IPS-18c (cell line): Measurements from ENCODE around the gene SLC9A9.

Source experiments
- H3K4me3 ChIP-seq: 2 replicates; pipeline ENCODE4 v1.7.0; 2013; ENCODE audit warnings: low read depth, mild to moderate bottlenecking, low read length, moderate library complexity; ENCODE audit not compliant: insufficient read depth
- H3K9me3 ChIP-seq: one replicate; pipeline ENCODE4 v1.6.1; 2013; ENCODE audit warnings: mild to moderate bottlenecking, low read length, moderate library complexity; ENCODE audit not compliant: control insufficient read depth, insufficient read depth

Gene SLC9A9

DNA sequence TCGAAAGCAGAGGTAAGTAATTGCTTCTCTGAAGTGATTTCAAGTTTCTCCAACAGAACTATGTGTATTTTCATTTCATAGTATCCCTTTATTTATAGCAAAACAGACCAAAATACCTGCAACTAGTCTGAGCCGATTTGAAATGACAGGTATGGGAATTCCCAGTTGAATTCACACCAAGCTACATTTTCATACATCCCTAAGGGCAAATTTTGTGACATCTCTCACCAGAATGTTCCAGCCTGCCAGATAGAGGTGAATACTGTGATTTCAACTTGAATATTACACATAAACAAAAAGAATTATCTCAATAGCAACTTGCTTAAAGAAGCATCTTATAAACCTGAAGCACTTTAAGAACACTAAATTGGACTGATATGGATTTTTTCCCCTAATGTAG, 235.7 kb downstream of the SLC9A9 start:
- Histone ChIP-seq H3K9me3 (no peaks in the 10 kb centered on the region), H3K4me3 (no peak overlapping the region)

DNA sequence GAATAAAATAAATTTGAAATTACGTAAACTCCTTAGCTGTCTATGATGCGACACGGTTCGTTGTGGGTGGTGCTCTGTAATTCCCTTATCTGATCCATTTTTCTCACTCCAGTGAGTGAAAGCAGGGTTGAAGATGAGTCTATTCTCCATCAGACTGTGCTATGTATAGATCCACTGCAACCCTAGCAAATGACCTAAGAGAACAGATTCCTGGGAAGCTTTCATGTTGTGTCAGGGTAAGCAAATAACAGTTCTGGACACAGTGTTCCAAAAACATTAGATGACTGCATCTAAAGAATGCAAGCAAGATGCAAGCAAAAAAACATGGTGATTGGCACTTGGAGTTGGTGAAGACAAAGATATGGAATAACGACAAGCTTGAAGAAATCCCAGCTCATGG, 239.3 kb downstream of the SLC9A9 start:
- no peak overlapping the region for H3K4me3 ChIP-seq

DNA sequence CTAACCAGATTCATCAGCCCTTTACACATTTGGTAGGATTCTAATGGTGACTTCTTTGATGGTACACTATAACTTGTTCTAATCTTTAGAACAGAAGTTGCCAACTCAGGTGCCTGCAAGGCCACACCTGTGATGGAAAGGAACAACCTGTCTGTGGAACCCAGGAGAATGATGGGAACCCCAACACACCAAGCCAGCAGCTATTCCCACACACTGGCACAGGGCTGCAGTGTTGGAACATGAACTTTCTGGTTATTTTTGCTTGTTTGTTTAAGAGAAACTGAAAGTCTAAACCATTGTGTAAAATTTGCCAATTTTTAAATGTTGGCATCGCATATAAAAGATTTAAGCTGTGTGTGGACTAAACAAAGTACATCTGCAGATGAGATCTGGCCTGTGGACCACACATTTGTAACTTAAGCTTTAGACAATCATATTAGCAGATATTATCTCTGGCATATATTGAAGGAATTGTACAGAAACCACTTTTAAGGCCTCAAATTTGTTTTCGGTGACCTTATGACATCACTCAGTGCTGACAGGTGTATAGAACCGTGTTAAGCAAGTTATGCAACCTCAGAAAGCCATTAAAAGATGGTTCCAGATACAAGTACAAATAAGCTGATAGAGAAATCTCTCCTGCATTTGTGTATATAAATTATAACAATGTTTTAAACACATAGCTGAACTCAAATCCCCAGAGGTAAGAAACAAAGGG, 242.9 kb downstream of the SLC9A9 start:
- Histone ChIP-seq H3K4me3 (no peak overlapping the region), H3K9me3 (no peaks in the 10 kb centered on the region)

More for the DNA sequence above, 239.3 kb downstream of the SLC9A9 start:
- H3K9me3 ChIP-seq = no peaks in the 10 kb centered on the region

DNA sequence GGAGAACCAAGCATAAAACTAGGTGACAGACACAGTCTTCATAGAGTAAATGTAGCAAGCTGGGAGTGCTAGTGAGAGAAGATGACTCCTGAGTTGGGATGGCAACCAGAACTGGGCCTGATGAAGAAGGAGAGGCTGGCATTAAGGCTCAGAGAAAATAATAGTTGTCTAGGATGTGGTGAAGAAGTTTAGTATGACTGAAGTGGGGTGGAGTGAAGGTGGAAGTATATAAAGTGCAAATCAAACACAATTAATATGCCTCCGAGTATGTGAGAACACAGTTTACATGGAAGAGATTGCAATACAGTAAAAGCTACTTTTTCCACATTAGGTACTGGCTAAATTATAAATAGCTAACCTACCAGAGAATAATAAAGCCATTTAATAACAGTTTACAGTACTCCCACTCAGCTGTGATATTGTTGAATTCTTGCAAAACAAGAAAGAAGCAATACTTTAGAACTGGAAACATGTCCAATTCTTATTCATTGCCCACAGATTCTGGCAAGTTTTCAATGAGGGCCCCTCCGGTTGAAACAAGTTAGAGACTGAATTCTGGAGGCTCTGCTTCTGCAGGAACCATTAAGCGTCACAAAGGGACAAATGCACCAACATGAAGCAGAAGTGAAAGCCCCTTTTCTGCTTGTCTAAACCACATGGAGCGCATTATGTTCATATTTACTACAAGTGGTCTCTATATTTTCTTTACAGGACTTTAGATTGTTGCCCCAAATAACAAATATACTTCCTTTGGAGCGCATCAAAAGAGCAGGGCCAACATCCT, 243.7 kb downstream of the SLC9A9 start:
- Histone ChIP-seq H3K9me3 (no peaks in the 10 kb centered on the region), H3K4me3 (no peak overlapping the region)

DNA sequence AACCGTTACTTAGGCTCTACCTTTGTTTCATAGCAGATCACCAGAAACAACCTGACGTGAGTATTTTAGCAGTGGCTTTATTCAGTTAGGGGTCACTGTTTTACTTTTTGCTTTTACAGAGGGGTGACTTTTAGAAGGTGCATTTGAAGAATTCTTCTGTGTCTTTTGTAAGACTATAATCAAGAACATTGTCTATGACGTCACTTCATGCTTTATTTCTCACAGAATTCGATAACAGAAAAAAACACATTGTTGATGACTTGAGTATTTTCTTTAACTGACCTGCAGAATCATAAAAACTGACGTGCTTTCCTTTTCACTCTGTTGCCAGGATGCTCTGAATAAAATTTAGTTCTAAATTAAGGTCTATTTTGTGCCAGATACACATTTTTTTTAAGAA, 244.5 kb downstream of the SLC9A9 start:
- no peaks in the 10 kb centered on the region for H3K9me3 ChIP-seq
- no peak overlapping the region for H3K4me3 ChIP-seq

DNA sequence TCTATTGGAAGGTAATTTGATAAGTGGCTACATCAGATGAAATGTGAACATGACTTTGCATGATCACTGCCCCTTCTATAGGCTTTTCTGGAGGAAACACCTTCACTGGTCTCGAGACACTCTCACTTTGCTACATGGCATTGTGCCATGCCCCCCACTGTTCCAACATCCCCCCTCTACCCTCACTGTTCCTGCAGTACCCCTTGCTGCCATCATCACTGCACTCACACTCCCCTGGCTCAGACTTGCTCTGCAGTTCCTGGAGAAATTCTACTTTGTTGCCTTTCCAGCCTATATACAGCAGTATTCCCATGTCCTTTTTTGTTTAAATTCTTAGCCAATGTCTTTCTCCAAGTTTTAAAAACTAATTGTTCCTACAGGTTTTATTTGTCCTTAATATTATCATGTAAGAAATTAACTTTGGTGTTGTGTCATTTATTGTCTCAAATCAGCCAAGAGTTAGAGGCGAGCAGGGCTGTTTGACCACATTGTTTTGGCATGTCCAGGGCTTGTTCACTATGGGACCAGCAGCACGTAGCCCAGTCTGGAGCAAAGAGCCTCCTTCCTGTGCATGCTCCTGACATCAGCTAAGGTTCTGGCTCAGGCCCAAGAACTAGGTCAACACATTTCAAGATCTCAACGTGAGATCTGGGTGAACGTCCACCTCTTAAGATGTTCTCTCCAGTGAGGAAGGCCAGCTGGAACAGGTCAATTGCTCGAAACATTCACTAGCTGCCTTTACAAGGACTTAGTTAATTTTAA, 246.4 kb downstream of the SLC9A9 start:
- H3K9me3 ChIP-seq = no peaks in the 10 kb centered on the region
- no peak overlapping the region for H3K4me3 ChIP-seq

DNA sequence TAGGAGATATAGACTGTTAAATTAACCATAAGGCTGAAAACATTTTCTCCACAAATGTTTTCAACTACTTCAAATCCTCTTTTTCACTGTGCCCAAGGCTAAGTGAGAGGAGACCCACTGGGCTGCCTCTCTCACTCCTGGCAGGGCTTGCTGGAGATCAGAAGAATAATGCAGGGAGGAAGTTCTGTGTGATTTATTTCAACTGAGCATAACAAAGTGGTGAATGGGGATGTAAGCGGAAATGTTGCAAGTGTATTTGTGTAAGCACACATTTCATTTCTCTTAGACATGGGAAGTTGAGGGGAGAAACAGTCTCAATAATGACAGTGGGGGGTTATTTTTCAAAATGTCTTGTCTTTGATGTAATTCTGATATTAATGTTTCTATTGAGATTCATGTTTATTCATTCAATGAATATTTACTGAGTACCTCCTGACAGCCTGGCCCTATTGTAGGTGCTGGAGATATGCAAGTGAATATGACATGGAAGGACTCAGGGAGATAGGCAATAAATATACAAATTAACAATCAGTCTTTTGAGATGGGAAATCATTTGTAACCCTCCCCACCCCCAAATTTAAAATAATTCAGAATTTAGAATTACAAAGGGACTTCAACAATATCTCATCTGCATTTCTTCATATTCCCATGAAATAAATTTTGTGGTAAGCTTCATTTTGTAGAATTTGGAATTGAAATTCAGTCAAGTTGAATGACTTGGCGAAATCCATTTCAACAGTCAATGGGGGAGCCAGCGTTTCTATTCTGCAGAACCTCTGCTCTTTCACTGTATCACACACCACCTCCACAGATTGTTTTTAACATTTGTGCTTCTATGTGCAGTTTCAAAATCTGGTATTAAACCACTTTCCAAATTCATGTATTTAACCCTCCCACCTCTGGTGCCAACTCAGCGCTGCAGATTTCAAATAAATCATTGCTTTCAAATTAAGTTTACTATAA, 247.2 kb downstream of the SLC9A9 start:
- H3K9me3 ChIP-seq = no peaks in the 10 kb centered on the region
- no peak overlapping the region for H3K4me3 ChIP-seq

DNA sequence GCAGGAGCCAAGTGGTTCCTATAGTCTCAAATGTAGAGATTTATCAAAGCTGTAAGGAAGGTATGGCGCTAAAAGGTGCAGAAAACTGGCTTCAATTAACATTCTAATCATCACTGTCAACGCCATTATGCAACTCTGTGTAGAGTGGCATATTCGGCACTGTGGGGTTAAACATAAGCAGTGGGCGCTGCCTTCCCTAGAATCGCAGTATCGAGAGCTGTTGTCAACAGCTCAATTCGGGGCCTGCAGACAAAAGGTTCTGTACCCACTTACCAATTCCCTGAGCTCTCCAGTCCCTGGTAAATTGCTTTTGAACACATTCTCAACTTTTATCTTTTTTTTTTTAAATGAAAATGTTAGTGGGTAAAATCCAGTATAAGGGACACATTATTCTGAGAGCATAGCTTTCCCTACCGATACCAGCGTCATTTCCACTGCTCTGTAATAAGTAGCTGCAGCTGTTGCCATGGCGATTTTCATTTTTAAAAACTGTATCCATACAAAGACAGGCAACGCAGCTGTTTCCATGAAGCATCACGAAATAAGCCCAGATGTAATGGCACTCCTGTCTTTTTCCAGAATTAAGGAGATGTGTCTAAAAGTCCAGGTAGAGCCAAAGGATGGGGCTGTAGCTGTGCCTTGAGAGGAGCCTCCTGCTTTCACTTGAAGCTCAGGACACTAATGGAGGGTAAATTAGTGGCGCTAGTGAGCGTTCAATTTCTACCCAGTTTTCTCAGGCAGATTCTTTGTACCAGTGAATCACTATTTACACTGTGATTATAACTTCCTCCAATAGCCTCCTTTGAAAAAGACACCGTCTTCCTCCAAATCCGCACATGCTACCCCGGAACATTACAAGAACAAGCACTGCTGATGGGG, 250.3 kb downstream of the SLC9A9 start:
- no peaks in the 10 kb centered on the region for H3K9me3 ChIP-seq
- H3K4me3 ChIP-seq = no peak overlapping the region

DNA sequence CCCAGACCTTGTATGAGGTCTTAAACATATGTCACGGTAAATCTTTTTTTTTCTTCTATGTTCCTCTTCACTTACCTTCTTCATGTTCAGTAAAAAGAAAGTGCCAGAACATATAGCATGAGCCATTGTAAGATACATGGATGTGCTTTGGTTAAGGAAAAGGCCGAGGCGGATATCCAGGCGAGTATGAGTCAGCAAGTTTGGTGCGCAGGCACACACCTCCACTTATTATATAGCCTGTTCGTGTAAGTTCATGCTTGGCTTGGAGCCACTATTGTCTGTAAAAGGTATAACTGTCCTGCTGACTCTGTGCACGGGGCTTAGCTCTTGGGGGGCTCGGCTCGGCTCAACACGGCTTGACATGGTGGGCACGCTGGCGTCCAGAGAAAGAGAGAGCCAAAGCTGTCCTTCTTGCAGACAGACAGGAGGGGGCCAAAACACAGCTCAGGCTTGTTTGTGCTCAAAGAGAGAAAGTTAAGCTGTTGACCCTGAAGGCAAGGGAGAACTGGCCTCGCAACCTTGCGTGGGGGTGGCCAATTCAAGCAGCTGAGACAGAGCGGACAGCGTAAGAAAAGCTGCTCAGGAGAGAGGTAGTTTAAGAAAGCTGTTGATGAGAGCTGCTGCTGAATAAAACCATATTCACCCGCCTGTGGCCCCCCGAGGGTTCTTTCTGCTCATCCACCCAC, 251.2 kb downstream of the SLC9A9 start:
- no peak overlapping the region for H3K4me3 ChIP-seq
- H3K9me3 ChIP-seq = no peaks in the 10 kb centered on the region

DNA sequence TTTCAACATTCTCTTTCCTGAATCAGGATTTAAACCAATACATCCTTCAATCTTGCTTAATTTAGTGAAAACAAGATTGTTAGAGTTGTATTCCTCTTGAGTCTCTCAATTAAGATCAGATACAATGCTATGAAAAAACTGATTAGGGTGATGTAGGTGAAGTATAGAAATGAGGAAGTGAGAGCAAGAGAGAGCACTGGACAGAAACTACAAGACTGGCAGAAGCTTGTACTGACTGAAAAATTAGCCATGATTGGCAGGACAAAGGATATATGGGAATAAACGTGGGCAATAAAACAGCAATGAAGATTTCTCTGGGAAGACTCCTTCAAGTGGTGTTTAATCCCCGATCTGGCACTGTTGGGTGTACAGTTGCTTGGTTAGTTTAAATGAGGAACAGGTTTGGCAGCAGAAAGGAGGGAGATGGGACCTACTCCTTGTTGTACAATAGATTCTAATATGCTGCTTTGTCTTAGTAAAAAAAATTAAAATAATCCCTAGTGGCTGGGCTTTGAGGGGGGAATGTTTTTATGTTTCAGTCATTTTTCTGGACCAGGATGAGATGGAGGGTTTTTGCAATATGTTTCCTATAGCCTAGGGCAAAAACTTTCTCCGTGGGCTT, 252.7 kb downstream of the SLC9A9 start:
- Histone ChIP-seq H3K9me3 (no peaks in the 10 kb centered on the region), H3K4me3 (no peak overlapping the region)

DNA sequence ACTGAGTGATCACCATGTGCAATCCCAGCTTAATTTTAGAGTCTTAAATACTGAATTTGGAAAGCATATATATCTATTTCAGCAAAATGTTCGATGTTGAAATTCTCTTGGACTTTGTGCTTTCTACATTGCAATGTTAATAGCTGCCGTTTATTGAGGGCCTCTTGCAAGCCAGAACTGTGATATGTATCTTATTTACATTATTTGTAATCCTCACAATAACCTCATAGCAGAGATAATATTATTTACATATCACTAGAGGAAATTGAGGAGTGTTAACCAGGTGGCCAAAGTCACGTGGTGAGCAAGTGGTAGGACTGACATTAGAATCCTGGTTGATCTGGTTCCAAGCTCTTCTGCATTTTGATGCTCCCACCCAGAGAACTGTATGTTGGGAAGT, 254.1 kb downstream of the SLC9A9 start:
- H3K4me3 ChIP-seq = no peak overlapping the region
- H3K9me3 ChIP-seq = no peaks in the 10 kb centered on the region

DNA sequence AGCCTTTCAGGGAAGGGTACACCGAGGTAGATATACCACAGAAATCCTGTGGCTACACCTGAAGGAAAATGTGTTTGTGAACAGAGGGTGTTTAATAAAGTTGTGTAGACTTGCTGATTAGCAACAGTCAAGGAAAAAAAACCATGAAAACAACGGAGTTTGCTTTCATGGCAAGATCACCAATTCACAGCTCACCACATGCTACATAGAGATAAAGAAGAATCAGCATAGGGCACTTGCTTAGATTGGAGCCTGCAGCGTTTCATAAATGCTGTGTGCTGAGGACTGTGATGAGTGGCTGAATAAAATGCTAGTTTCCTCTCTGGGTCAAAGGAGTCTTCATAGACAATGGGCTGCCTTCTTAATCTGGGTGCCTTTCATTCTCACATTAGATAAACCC, 257.6 kb downstream of the SLC9A9 start:
- no peaks in the 10 kb centered on the region for H3K9me3 ChIP-seq

DNA sequence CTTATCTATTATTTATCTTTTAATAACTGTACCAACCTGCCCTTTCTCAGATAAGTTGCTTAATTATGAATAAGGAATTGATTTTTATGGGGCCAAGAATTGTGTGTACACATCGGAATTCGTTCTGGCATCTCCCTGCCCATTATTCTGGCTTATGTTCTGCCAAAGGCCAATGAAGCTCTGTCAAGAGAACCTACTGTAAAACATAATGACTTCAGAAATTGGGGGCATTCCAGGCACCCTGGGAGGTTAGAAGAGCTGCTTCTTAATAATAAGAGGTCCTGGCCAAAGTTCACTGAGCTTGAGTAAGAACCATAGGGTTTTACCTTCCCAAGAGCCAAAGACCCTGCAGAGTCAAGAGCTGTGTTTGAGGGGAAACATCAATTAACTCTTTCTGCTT, 261.7 kb downstream of the SLC9A9 start:
- H3K4me3 ChIP-seq = no peak overlapping the region
- no peaks in the 10 kb centered on the region for H3K9me3 ChIP-seq

More for the DNA sequence above, 257.6 kb downstream of the SLC9A9 start:
- H3K4me3 ChIP-seq = no peak overlapping the region

DNA sequence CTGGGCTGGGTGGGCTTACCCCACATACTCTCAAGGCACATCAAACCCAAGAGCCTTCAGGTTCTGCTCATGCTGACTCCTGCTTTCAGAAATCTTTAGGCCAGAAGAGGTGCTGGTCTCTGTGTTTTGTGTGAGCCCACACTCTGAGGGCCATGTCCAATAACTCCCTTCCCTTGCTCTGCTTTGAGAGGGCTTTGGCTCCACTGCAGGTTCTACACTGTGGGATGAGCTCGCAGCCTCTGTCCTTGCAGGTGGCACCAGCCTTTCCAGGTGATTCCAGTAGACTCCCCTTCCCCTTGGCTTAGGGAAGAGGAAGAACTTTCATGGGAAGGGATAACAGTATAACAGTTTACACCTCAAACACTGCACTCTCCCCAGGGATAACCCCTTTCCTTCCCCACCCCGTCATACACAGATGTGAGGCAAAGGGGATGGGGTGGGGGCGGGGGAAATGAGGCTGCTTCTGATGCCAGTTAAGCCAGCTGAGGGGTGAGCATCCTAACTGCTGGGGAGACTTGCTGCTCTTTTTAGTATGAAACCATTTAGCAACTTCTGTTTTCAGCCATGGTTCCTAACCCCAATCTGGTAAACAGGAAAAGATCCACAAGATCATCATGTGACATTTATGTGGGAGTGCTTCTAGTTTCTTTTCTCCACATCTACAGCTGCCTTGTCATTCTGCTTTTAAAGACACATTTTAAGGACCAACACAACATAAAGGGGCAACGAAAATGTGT, 262.4 kb downstream of the SLC9A9 start:
- H3K4me3 ChIP-seq = no peak overlapping the region
- no peaks in the 10 kb centered on the region for H3K9me3 ChIP-seq

DNA sequence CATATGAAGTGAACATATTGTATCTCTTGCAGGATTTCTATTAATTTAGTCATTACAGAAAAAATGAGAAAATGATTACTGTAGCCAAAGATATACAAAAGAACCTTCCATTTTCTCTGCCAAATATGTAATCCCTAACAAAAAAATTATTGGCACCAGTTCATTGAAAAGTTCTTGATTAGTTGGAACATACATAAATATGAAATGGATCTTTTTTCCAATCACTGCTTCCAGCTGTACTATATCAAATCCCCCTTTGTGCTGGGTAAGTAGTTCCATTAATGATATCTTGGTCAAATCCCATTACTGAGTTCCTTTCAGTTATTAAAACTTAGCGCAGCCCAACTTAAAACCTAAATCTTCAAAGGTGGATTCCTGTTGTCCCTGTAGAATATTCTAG, 263.8 kb downstream of the SLC9A9 start:
- Histone ChIP-seq H3K9me3 (no peaks in the 10 kb centered on the region), H3K4me3 (no peak overlapping the region)
